Activated CD4-positive, alpha-beta T cell treated with anti-CD3 and anti-CD28 coated beads, Interleukin-2, amount 10 ng/mL, durations not matched to agents 7 days and 5 days (primary cell): ENCODE measurements around the gene TSPAN5. TPM values are rescaled to one million over a fixed set of nuclear protein-coding genes. Genes with fewer than 3 reads are reported as not detected.

Experiments used
- CTCF ChIA-PET: fragments of 350-600 bp; sonication (Branson Sonifier 250); formaldehyde crosslinking; loops from one replicate; lab custom pipeline; 2021; ENCODE audit warnings: antibody characterized with exemption; lab: Charles Lee
- POLR2A ChIA-PET: fragments of 350-600 bp; sonication (Branson Sonifier 250); formaldehyde crosslinking; loops from one replicate; lab custom pipeline; 2021; ENCODE audit warnings: antibody characterized with exemption; lab: Charles Lee
- DNase-seq: peaks from one replicate; pipeline ENCODE4 v3.0.0-alpha.2; 2020
- H3K27ac Mint-ChIP-seq: one replicate; pipeline ENCODE4 v1.8.0; 2021; ENCODE audit warnings: mild to moderate bottlenecking, moderate library complexity, mixed read lengths
- H3K27me3 Mint-ChIP-seq: one replicate; pipeline ENCODE4 v1.8.0; 2021; ENCODE audit warnings: mixed read lengths
- H3K36me3 Mint-ChIP-seq: one replicate; pipeline ENCODE4 v1.8.0; 2021; ENCODE audit warnings: low read depth, mixed read lengths
- H3K4me1 Mint-ChIP-seq: one replicate; pipeline ENCODE4 v1.8.0; 2021; ENCODE audit warnings: mixed read lengths
- H3K4me3 Mint-ChIP-seq: one replicate; pipeline ENCODE4 v1.8.0; 2021; ENCODE audit warnings: mild to moderate bottlenecking, moderate library complexity, mixed read lengths
- H3K9me3 Mint-ChIP-seq: one replicate; pipeline ENCODE4 v1.8.0; 2021; ENCODE audit warnings: mixed read lengths
- total RNA-seq, 2 experiments: library from RNA; stranded (reverse); gene quantifications; one replicate each; pipeline ENCODE4 v1.2.3, GENCODE V29; 2021

TSPAN5 gene
- total RNA-seq, 2 experiments from 2014 or later: 17.4 to 17.6 TPM

DNA sequence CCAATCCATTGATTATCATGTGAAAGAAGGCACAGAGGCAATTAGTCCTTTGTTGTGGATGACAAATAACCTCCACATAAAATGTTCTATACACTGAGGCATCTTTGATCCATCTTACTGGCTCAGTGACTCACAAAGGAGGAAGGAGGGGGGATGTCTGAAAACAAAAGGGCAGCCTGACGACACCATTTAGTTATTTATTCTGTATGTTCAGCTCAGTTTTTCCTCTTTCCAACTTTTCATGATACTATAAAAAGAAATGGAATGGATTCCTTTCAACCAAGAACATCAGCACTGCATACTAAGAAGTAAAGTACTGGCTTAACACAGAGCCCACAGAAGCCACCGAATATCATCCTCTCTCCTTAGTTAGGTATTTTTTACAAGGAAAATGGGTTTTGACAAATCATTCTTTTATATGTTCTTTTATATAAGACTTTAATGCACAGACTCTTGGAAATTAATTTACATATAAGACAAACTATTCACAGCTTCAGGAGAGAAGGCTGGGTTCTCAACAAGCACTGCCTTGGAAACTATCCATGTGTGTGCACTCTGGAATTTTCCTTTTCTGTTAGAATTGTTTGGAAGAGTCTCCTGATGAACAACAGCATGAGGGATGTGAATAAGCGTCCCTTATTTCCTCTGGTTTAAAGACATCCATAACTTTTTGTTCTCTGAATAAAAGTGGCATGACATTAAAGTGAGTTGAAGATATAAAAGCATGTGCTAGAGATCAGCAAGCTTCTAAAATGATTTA is 135.6 kb downstream of the TSPAN5 start:
- POLR2A ChIA-PET: no interaction called here

DNA sequence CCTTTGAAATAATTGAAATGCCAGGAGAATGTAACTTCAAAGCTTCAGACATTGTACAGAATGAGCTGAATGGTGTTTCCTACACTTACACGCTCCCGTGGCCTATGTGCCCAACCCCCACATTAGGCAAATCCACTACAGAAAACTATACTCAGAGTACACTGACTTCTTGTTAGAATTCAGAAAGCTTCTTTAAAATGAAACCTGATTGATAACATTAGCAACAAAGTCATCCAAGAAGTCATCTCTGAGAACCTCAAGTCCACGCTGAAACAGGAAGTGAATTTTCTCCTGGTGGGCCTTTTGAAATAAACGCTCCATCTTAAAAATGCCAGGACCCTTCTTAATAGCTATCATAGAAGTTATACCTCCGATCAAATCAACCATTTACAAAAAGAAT is 136.3 kb downstream of the TSPAN5 start:
- ChIA-PET CTCF (interaction anchor here (0.5 to 1.2 kb wide), 4 partner anchors 23 to 534 kb away, joined by 3 to 5 read pairs (median 3); no protein-coding TSS in a partner anchor), POLR2A (no interaction called here)
- Mint-ChIP-seq H3K27me3 (no peaks in the 10 kb centered on the region), H3K27ac (no peak overlapping the region), H3K36me3 (no peaks in the 10 kb centered on the region), H3K4me1 (peaks cover 30% of the 10 kb centered on the region), H3K9me3 (no peaks in the 10 kb centered on the region), H3K4me3 (no peak overlapping the region)
- no peak for DNase-seq

More for the DNA sequence above, 135.6 kb downstream of the TSPAN5 start:
- no peaks in the 10 kb centered on the region for H3K36me3 Mint-ChIP-seq
- H3K27me3 Mint-ChIP-seq: no peaks in the 10 kb centered on the region
- no peak overlapping the region for H3K27ac Mint-ChIP-seq
- CTCF ChIA-PET: interaction anchor here (0.5 to 1.2 kb wide), 3 partner anchors 22 to 51 kb away, joined by 3 to 5 read pairs (median 3); no protein-coding TSS in a partner anchor
- peaks cover 30% of the 10 kb centered on the region for H3K4me1 Mint-ChIP-seq
- H3K9me3 Mint-ChIP-seq: no peaks in the 10 kb centered on the region
- no peak overlapping the region for H3K4me3 Mint-ChIP-seq
- DNase-seq: no peak

DNA sequence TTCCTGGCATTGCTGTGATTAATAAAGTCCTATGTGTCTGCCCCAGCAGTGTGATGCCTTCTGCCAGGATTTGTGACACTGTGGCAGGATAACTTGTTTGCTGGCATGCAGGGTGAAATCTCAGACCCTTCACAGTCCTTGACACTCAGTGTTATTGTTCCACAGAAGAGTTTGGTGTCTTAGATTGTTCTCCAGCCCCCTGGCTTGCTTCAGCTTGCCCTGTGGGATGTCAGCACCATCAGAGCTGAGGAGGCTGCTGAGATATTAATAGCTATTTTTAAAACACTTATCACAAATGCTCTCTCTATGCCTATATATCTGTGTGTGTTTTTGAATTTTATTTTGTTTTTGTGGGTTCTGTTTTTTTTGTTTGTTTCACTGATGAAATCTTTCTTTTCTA is 136.9 kb downstream of the TSPAN5 start:
- Mint-ChIP-seq H3K4me1 (peaks cover 30% of the 10 kb centered on the region), H3K9me3 (peaks cover 2% of the 10 kb centered on the region), H3K36me3 (peaks cover 5% of the 10 kb centered on the region), H3K27me3 (no peaks in the 10 kb centered on the region), H3K4me3 (no peak overlapping the region), H3K27ac (no peak overlapping the region)
- POLR2A ChIA-PET: no interaction called here
- CTCF ChIA-PET: interaction anchor here (1.0 kb wide), 1 partner anchor 535 kb away, joined by 3 read pairs; no protein-coding TSS in a partner anchor
- DNase-seq: no peak

DNA sequence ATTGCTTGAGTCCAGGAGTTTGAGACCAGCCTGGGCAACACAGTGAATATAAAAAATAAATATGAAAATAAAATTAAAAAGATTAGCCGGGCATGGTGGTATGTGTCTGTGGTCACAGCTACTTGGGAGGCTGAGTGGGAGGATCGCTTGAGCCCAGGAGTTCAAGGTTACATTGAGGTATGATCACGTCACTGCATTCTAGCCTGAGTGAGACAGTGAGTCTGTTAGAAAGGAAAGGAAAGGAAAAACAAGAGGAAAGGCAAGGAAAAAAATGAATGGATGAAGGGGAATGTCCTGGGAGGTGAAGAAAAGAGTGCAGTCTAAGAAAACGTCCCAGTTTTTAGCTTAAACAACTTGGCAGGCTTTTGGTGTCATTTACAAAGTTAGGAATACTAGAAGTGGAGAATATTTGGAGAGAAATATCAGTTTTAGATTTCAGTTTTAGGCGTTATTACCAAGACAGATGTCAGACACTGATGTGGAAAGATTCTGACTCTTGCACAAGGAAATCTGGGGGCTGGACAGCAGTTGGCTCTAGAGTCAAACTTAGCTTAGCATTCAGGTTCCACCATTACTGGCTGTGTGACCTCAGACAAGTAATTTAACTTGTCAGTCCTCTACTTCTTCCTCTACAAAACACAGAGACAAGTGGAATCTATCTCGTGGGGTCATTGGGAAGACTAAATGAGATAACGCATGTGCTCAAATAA is 139.0 kb downstream of the TSPAN5 start:
- H3K27me3 Mint-ChIP-seq: no peaks in the 10 kb centered on the region
- peaks cover 8% of the 10 kb centered on the region for H3K36me3 Mint-ChIP-seq
- peaks cover 2% of the 10 kb centered on the region for H3K9me3 Mint-ChIP-seq
- ChIA-PET POLR2A (no interaction called here), CTCF (interaction anchor here (1.1 to 1.2 kb wide), 2 partner anchors 10 to 13 kb away, joined by 3 to 4 read pairs; no protein-coding TSS in a partner anchor)
- H3K4me1 Mint-ChIP-seq: peaks cover 45% of the 10 kb centered on the region
- H3K4me3 Mint-ChIP-seq: no peak overlapping the region
- DNase-seq: no peak
- no peak overlapping the region for H3K27ac Mint-ChIP-seq

DNA sequence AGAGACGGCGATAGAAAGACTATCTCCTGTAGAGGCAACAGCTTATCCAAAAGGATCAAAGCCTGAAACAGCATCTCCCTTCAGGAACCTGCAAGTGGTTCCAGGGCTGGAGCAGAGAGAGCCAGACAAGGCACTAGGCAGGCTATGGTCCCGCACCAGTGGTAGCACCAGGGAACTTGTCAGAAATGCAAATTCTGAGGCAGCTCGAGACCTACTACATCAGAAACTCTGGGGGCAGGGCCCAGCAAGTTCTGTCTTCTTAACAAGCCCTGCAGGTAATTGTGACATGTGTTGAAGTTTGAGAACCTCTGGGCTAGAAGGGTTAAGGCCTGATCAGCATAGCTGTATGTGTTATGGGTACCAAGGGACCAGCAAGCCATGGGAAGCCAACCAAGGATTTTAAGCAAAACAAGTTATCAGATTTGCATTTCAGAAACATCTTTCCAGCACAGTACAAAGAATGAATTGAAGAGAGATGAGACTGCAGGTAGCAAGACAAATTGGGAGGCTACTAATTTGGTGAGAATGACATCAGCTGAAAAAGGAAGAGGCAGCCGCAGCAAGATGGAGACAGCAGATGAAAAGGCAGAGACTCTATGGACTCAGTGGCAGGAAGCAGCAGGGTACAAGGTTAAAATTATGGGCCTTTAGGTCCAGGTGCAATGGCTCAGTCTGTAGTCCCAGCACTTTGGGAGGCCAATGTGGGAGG is 139.7 kb downstream of the TSPAN5 start:
- no peak for DNase-seq
- no peaks in the 10 kb centered on the region for H3K27me3 Mint-ChIP-seq
- H3K4me3 Mint-ChIP-seq: no peak overlapping the region
- H3K27ac Mint-ChIP-seq: no peak overlapping the region
- ChIA-PET POLR2A (no interaction called here), CTCF (interaction anchor here (1.0 to 1.3 kb wide), 5 partner anchors 10 to 37 kb away, joined by 3 to 5 read pairs (median 3); no protein-coding TSS in a partner anchor)
- H3K9me3 Mint-ChIP-seq: peaks cover 2% of the 10 kb centered on the region
- peaks cover 45% of the 10 kb centered on the region for H3K4me1 Mint-ChIP-seq
- peaks cover 8% of the 10 kb centered on the region for H3K36me3 Mint-ChIP-seq

DNA sequence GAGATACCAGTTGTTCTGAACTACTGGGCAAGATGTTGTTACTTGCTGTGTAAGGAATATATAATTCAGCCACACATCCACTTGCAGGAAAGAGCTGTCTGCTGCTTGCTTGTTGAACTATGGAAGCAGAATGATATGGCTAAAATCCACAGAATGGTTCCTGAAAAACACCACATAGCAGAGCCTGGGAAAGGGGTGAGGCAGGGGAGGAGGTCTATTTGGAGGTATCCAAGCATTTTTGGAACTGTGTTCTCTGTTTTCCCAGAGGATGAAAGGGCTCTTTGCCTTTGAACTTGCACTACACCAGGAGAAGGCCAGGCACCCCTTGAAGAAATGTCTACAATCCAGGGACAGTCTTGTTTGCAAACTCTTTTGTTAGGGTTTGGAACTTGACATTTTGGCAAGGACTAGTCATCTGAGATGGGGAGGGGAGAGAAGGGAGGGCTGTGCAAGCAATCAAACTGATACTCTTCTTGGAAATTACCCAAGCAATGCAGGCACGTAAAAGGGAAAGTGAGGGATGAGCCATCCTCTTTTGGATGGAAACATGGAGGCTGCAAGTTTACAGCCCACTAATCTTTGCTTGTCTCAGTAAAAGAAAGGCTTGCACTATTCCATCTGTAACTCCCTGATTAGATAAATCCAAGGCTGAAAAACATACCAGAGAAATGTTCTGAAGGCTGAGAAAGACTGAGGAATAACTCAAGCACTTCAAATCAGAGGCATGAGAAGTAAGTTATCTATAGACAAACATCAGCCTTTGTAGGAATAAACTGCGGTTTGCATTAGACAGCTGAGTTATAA is 141.0 kb downstream of the TSPAN5 start:
- DNase-seq: no peak
- H3K27ac Mint-ChIP-seq: no peak overlapping the region
- POLR2A ChIA-PET: no interaction called here
- peaks cover 2% of the 10 kb centered on the region for H3K9me3 Mint-ChIP-seq
- no peaks in the 10 kb centered on the region for H3K27me3 Mint-ChIP-seq
- H3K4me1 Mint-ChIP-seq: peaks cover 44% of the 10 kb centered on the region
- CTCF ChIA-PET: interaction anchor here (0.6 to 1.3 kb wide), 4 partner anchors 15 to 389 kb away, joined by 3 to 5 read pairs (median 3); no protein-coding TSS in a partner anchor
- H3K36me3 Mint-ChIP-seq: peaks cover 8% of the 10 kb centered on the region
- no peak overlapping the region for H3K4me3 Mint-ChIP-seq

DNA sequence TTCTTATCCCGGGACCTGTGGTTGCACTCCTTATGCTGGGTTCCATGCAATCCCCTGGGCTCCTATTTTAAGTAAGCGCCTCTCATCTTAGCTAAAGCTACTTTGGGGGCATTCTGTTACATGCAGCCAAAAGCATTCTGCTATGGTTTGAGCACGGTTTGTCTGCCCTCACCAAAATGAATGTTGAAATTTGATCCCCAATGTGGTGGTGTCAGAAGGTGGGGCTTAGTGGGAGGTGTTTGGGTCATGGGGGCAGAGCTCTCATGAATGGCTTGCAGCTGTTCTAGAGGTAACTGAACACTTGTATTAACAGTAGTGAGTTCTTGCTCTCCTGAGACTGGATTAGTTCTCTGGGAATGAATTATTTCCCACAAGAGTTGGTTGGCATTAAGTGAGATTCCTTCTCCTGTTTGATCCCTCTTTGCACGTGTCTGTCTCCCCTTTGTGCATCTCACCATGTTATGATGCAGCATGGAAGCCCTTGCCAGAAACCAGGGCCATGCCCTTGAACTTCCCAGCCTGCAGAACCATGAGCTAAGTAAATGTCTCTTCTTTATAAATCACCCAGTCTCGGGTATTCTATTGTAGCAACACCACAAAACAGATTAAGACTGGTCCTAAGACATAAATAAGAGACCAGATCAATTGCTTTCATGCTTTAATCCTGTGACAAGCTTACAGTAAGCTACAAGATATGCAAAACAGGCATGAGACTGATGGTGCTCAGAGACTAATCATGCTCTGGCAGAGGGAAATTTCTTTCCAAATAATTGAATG is 141.8 kb downstream of the TSPAN5 start:
- no peak overlapping the region for H3K4me3 Mint-ChIP-seq
- CTCF ChIA-PET: interaction anchor here (0.6 kb wide), 1 partner anchor 463 kb away, joined by 4 read pairs; no protein-coding TSS in a partner anchor

DNA sequence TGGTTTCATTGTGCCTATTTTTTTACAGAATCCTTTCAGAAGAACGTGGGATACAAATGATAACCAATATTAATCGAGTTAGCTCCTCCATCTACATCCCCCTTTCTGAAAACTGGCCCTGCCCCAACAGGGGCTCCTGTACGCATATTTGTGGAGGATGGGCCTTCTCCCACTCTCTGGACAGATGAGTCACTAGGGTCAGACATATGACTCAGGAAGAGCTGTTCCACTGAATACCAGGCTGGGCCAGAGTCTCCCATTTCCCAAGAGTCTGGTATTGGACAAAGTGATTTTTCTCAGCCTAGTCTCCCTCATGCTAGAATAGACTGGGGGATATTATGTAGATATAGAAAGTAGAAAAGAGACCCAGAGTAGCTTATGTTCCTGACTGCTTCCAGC is 142.4 kb downstream of the TSPAN5 start:
- ChIA-PET POLR2A (no interaction called here), CTCF (interaction anchor here (0.6 kb wide), 2 partner anchors 464 to 474 kb away, joined by 4 read pairs; no protein-coding TSS in a partner anchor)

More for the DNA sequence above, 141.8 kb downstream of the TSPAN5 start:
- Mint-ChIP-seq H3K9me3 (peaks cover 2% of the 10 kb centered on the region), H3K27ac (no peak overlapping the region), H3K36me3 (peaks cover 8% of the 10 kb centered on the region), H3K27me3 (no peaks in the 10 kb centered on the region), H3K4me1 (peaks cover 36% of the 10 kb centered on the region)
- POLR2A ChIA-PET: no interaction called here
- no peak for DNase-seq

DNA sequence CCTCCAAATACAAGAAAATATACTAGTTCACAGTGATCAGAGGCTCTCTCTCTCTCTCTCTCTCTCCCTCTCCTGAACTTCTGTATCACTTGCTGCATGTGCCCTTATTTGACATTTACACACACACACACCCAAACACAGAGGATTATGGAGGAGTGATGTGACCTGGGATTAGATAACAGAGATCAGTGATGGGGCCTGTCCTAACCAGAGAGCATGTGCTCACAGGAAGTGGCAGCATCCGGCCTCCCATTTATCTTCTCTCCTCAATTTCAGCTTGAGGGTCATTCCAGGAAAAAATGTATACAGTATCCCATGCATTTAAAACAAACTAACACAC is 143.0 kb downstream of the TSPAN5 start:
- Mint-ChIP-seq H3K9me3 (peaks cover 2% of the 10 kb centered on the region), H3K4me3 (no peak overlapping the region), H3K4me1 (peaks cover 45% of the 10 kb centered on the region), H3K36me3 (peaks cover 8% of the 10 kb centered on the region), H3K27me3 (no peaks in the 10 kb centered on the region), H3K27ac (no peak overlapping the region)
- ChIA-PET POLR2A (no interaction called here), CTCF (interaction anchor here (0.6 kb wide), 1 partner anchor 474 kb away, joined by 4 read pairs; no protein-coding TSS in a partner anchor)
- no peak for DNase-seq

More for the DNA sequence above, 142.4 kb downstream of the TSPAN5 start:
- Mint-ChIP-seq H3K4me1 (peaks cover 39% of the 10 kb centered on the region), H3K27me3 (no peaks in the 10 kb centered on the region), H3K9me3 (peaks cover 2% of the 10 kb centered on the region), H3K36me3 (peaks cover 8% of the 10 kb centered on the region), H3K27ac (no peak overlapping the region), H3K4me3 (no peak overlapping the region)
- no peak for DNase-seq

DNA sequence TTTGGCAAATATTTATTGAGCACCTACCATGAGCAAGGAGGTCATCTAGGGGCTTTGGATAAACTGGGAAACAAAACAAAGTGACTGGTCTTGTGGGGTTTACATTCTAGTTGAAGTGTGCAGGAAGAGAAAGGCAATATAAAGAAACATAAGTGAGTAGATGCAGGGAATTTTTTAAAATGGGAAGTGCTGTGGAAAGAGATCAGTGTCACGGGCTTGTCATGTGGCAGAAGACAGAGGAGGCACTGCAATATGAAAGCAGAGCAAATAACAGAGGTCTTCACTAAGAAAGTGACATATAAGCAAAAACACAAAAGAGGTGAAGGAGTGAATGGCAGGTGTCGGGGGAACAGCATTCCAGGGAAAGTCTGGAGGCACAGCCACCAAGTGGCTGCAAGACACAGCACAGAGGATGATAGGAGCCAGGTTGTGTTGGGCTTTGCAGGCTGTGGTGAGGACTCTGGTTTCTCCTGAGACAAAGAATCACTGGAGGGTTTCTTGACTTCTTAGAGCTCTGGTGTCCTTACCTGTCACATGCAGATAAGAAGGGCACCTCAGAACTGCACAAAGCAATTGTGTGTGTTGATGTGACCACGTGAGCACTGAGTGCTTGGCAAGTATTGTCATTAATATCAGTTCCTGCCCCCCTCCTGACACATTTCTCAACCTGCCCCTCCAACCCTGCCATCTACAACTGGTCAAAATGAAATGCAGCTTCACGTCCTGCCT is 143.5 kb downstream of the TSPAN5 start:
- H3K36me3 Mint-ChIP-seq: peaks cover 8% of the 10 kb centered on the region
- CTCF ChIA-PET: no interaction called here
- H3K27me3 Mint-ChIP-seq: no peaks in the 10 kb centered on the region
- H3K4me3 Mint-ChIP-seq: no peak overlapping the region
- H3K4me1 Mint-ChIP-seq: peaks cover 49% of the 10 kb centered on the region
- no peak for DNase-seq
- H3K9me3 Mint-ChIP-seq: peaks cover 2% of the 10 kb centered on the region
- no peak overlapping the region for H3K27ac Mint-ChIP-seq
- POLR2A ChIA-PET: no interaction called here

DNA sequence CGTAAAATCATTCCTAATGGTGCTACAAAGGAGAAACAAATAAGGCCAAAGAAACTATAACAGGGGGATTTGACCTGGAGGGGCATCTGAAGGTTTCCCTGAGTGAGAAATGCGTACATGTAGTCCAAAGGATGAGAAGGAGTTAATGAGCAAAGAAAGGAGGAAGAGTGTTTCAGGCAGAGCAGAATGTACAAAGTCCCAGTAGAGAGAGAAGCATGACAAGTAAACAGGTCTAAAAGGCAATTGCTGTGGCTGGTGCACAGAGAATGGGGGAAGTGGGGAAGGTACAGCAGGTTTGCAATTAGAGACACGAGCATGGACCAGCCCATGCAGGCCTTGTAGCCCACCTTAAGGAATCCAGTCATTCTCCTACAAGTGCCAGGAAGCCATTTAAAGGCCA is 145.5 kb downstream of the TSPAN5 start:
- Mint-ChIP-seq H3K27ac (no peak overlapping the region), H3K9me3 (peaks cover 2% of the 10 kb centered on the region), H3K4me1 (peaks cover 44% of the 10 kb centered on the region), H3K36me3 (peaks cover 16% of the 10 kb centered on the region), H3K4me3 (no peak overlapping the region), H3K27me3 (no peaks in the 10 kb centered on the region)
- ChIA-PET CTCF (interaction anchor here (0.7 to 1.1 kb wide), 2 partner anchors 17 to 115 kb away, joined by 3 read pairs; no protein-coding TSS in a partner anchor), POLR2A (no interaction called here)
- no peak for DNase-seq
